ENCODE results near the gene SPG7.

Gene SPG7

DNA sequence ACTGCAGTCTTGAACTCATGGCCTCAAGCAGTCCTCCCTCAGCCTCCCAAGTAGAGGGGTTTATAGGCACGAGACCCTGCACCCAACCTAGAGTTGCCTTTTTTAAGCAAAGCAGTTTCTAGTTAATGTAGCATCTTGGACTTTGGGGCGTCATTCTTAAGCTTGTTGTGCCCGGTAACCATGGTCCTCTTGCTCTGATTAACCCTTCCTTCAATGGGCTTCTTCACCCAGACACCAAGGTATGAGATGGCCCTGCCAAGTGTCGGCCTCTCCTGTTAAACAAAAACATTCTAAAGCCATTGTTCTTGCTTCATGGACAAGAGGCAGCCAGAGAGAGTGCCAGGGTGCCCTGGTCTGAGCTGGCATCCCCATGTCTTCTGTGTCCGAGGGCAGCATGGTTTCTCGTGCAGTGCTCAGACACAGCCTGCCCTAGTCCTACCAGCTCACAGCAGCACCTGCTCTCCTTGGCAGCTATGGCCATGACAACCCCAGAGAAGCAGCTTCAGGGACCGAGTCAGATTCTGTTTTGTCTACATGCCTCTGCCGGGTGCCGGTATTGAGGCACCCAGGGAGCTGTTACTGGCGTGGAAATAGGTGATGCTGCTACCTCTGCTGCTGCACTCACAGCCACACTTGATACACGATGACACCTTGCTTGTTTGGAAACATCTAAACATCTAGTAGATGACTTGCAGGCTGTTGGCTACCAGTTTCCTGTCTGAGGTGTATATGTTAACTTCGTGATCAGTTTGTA, 55.6 kb downstream of the SPG7 start:
- no peak for TF ChIP-seq EZH2phosphoT487 (IDR thresholded peaks at IDR 0.05; ENCODE audit: borderline replicate concordance)
- TF ChIP-seq, protein P1, sequence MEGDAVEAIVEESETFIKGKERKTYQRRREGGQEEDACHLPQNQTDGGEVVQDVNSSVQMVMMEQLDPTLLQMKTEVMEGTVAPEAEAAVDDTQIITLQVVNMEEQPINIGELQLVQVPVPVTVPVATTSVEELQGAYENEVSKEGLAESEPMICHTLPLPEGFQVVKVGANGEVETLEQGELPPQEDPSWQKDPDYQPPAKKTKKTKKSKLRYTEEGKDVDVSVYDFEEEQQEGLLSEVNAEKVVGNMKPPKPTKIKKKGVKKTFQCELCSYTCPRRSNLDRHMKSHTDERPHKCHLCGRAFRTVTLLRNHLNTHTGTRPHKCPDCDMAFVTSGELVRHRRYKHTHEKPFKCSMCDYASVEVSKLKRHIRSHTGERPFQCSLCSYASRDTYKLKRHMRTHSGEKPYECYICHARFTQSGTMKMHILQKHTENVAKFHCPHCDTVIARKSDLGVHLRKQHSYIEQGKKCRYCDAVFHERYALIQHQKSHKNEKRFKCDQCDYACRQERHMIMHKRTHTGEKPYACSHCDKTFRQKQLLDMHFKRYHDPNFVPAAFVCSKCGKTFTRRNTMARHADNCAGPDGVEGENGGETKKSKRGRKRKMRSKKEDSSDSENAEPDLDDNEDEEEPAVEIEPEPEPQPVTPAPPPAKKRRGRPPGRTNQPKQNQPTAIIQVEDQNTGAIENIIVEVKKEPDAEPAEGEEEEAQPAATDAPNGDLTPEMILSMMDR (conservative IDR thresholded peaks at IDR 0.05; ENCODE audit: low read length), result no peak
- Histone ChIP-seq H2AFZ (ENCODE audit: low read length) (no peak overlapping the region), H3K4me3 (ENCODE audit: low read length, poor library complexity, severe bottlenecking) (no peak overlapping the region), H3K9me2 (replicated peaks; ENCODE audit: low read depth, low read length) (no peaks in the 10 kb centered on the region), H3K36me3 (ENCODE audit: insufficient read depth, low read length) (peaks cover 33% of the 10 kb centered on the region; the same call in 1 of the 2 replicates), H3K4me1 (ENCODE audit: insufficient read depth, low read length, poor library complexity, severe bottlenecking) (peaks cover 8% of the 10 kb centered on the region), H3K9me3 (ENCODE audit: insufficient read depth, low read depth, low read length) (no peaks in the 10 kb centered on the region), H3K9ac (ENCODE audit: low read depth, low read length, poor library complexity, severe bottlenecking) (no peak overlapping the region), H3K4me2 (ENCODE audit: low read depth, low read length, poor library complexity, severe bottlenecking) (peak overlapping the region; percentile 95), H3K27me3 (ENCODE audit: insufficient read depth, low read length, poor library complexity, severe bottlenecking) (peaks cover 11% of the 10 kb centered on the region), H3F3A (ENCODE audit: low read depth) (no peaks in the 10 kb centered on the region), H3K79me2 (ENCODE audit: insufficient read depth, low read length) (peaks cover 53% of the 10 kb centered on the region), H4K20me1 (ENCODE audit: insufficient read depth, low read length, poor library complexity, severe bottlenecking) (peaks cover 55% of the 10 kb centered on the region)

DNA sequence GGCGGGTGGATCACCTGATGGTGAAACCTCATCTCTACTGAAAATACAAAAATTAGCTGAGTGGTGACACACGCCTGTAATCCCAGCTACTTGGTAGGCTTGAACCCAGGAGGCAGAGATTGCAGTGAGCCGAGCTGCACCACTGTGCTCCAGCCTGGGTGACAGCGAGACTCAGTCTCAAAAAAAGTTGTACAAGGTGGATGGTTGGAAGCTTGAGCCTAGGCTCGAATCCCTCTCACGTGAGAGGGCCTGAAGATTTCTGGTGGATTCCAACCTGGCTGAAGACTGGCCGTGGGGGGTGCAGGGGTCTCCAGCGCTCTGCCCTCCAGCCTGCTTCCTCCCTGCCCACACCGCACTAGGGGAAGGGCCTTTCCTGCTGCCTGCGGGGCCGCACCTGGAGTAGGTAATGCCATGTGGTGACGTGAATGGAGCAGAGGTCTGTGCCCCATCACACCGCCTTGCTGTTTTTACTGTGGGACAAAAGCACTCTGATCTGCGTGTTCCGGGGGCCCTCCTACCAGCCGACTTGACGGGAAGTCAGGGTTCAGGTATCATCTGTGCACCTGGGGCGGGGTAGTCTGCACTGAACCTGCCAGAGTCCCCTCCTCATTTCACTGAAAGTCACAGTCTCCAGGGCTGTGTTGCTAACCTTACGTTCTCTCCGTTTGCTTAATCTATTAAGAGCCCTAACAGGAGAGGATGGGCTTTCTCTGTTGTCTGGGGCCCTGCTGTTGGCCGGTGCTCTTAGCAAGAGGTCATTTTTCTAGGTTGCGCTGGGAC, 56.5 kb downstream of the SPG7 start:
- no peaks in the 10 kb centered on the region for H3F3A ChIP-seq (ENCODE audit: low read depth)

DNA sequence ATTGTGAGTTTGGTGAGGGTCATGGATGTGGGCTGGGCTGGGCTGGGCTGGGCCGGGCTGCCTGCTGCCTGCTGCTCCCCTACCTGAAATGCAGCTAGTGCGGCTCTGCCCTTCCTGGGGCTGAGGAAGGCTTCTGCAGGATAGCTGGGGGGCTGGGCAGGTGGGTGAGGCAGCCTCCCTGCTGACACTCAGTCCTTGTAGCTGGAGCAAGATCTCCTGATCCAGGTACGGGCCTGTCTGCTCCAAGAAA, 57.0 kb downstream of the SPG7 start:
- no peaks in the 10 kb centered on the region for H3F3A ChIP-seq (ENCODE audit: low read depth)
- no peak overlapping the region for H3K4me3 ChIP-seq (ENCODE audit: low read length, poor library complexity, severe bottlenecking)
- H3K4me2 ChIP-seq (ENCODE audit: low read depth, low read length, poor library complexity, severe bottlenecking), result no peak overlapping the region
- H4K20me1 ChIP-seq (ENCODE audit: insufficient read depth, low read length, poor library complexity, severe bottlenecking), result peaks cover 55% of the 10 kb centered on the region
- H3K4me1 ChIP-seq (ENCODE audit: insufficient read depth, low read length, poor library complexity, severe bottlenecking), result peaks cover 8% of the 10 kb centered on the region
- no peaks in the 10 kb centered on the region for H3K9me2 ChIP-seq (replicated peaks; ENCODE audit: low read depth, low read length)
- no peaks in the 10 kb centered on the region for H3K9me3 ChIP-seq (ENCODE audit: insufficient read depth, low read depth, low read length)
- peaks cover 33% of the 10 kb centered on the region; the same call in 1 of the 2 replicates for H3K36me3 ChIP-seq (ENCODE audit: insufficient read depth, low read length)
- no peak overlapping the region for H3K9ac ChIP-seq (ENCODE audit: low read depth, low read length, poor library complexity, severe bottlenecking)
- peaks cover 53% of the 10 kb centered on the region for H3K79me2 ChIP-seq (ENCODE audit: insufficient read depth, low read length)
- H2AFZ ChIP-seq (ENCODE audit: low read length), result no peak overlapping the region
- peaks cover 11% of the 10 kb centered on the region for H3K27me3 ChIP-seq (ENCODE audit: insufficient read depth, low read length, poor library complexity, severe bottlenecking)
- TF ChIP-seq EZH2phosphoT487 (IDR thresholded peaks at IDR 0.05; ENCODE audit: borderline replicate concordance), result no peak
- TF ChIP-seq, protein P1 (conservative IDR thresholded peaks at IDR 0.05; ENCODE audit: low read length), result no peak

More for the DNA sequence above, 56.5 kb downstream of the SPG7 start:
- TF ChIP-seq, protein P1 (conservative IDR thresholded peaks at IDR 0.05; ENCODE audit: low read length), result no peak
- TF ChIP-seq EZH2phosphoT487 (IDR thresholded peaks at IDR 0.05; ENCODE audit: borderline replicate concordance), result no peak
- no peak overlapping the region for H3K4me3 ChIP-seq (ENCODE audit: low read length, poor library complexity, severe bottlenecking)
- no peak overlapping the region for H3K9ac ChIP-seq (ENCODE audit: low read depth, low read length, poor library complexity, severe bottlenecking)
- H3K36me3 ChIP-seq (ENCODE audit: insufficient read depth, low read length), result peaks cover 33% of the 10 kb centered on the region; the same call in 1 of the 2 replicates
- no peaks in the 10 kb centered on the region for H3K9me3 ChIP-seq (ENCODE audit: insufficient read depth, low read depth, low read length)
- peaks cover 55% of the 10 kb centered on the region for H4K20me1 ChIP-seq (ENCODE audit: insufficient read depth, low read length, poor library complexity, severe bottlenecking)
- peaks cover 8% of the 10 kb centered on the region for H3K4me1 ChIP-seq (ENCODE audit: insufficient read depth, low read length, poor library complexity, severe bottlenecking)
- H3K4me2 ChIP-seq (ENCODE audit: low read depth, low read length, poor library complexity, severe bottlenecking), result peak overlapping the region; percentile 95
- no peaks in the 10 kb centered on the region for H3K9me2 ChIP-seq (replicated peaks; ENCODE audit: low read depth, low read length)
- H3K79me2 ChIP-seq (ENCODE audit: insufficient read depth, low read length), result peaks cover 53% of the 10 kb centered on the region
- no peak overlapping the region for H2AFZ ChIP-seq (ENCODE audit: low read length)
- H3K27me3 ChIP-seq (ENCODE audit: insufficient read depth, low read length, poor library complexity, severe bottlenecking), result peaks cover 11% of the 10 kb centered on the region
